Fibroblast of skin of abdomen (primary cell): Measurements from ENCODE around the gene AQP12B.
"Not testable (repeated sequence)": the region's sequence is repeated elsewhere in the genome, so short reads cannot be mapped to it uniquely, and the experiment has no call there.

Experiments
- DNase-seq: peaks from one replicate; pipeline ENCODE4 v3.0.0-alpha.2; 2013

AQP12B gene

DNA sequence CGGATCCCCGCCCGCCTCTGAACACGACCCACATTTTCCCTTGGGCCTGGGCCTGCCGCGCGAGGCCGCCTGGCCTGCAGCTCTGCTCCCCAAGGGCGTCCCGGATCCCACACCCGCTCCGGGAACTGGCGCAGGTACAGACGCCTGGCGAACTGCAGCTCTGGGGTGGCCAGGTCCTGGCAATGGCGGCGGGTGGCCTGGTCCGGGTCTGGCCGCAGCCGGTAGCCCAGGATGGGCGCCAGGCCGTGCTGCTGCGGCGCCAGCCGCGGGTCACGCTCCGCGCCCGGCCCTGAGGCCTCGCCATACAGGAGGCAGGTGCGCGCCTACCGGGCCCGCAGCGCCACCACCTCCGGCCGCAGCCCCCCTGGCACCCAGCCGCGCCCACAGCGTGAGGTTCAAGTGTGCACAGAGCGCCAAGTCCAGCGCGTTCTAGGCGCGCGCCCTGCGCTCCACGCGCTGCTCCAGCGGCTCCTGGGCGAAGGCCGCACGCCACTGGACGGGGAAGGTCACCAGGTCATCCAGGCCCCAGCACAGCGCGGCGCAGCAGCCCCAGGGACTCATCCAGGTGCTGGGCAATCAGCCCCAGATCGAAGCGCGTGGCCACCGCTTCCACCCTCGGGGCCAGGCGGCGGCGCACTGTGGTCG, 18.5 kb upstream of the AQP12B start:
- DNase-seq, result no peak

DNA sequence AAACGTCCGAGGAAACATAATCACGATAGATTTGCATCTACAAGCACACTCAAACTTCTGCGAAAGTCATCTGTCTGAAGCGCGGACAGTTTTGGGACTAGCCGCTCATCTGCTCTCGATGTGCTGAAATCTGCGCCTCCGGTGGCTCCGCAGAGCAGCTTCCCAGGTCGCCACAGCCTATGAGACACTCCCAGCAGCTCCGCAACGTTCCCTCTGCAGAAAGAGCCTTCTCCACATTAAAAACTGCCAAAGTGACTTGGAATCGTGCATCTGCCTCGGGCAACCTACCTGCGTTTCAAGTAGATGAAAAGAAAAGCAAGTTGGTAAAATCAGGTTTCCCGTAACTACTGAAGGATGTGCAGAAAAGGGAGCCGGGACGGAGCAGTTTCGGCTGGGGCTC, 17.9 kb upstream of the AQP12B start:
- DNase-seq, result not testable (repeated sequence)

DNA sequence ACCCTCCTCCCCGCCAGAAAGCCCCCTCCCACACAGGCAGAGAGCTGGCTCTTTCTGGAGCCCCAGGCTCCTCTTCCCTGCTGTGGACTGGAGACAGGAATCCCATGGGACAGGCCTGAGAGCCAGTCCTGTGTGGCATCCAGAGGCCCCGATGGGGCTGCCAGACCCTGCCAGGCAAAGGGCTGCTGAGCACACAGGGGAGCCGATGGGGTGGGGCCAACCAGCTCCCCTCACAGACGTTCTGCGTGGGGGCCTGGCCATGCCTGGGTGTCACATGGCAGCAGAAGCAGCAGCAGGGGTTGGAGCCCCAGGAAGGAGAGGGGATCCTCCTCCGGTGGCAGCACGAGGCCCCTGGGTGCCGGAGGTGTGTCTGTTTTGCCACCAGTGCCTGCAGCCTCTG, 17.1 kb upstream of the AQP12B start:
- DNase-seq, result not testable (repeated sequence)

DNA sequence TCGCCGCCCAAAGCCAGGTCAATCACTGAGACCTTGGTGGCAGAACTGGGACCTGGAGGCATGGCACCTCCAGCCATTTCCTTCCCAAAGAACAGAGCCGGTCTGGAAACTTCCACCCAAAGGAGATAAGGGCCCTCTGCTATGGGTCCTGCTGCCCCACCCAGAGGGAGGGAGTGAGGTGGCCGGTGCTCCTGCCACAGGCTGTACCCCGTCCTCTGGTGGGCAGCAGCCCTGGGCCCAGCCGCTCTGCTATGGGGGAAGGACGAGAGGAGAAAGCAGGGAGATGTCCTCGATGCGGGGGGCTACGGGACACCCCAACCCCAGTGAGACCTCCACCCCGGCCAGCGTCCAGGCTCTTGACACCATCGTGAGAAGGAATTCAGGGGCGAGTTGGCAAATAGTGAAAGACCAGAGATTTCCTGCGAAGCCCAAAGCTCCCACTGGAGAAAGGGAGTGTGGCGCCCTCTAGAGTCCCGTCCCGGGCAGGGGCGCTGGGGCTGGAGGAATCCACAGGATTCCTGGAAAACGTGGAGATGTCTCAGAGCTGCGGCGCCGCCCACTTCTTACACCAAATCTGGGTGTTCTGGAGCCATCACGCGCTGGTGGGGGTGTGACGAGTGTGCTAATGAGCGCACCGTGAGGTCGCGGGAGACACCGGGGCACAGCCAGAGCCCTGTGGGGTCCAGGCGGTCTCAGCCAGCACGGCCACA, 16.3 kb upstream of the AQP12B start:
- not testable (repeated sequence) for DNase-seq

DNA sequence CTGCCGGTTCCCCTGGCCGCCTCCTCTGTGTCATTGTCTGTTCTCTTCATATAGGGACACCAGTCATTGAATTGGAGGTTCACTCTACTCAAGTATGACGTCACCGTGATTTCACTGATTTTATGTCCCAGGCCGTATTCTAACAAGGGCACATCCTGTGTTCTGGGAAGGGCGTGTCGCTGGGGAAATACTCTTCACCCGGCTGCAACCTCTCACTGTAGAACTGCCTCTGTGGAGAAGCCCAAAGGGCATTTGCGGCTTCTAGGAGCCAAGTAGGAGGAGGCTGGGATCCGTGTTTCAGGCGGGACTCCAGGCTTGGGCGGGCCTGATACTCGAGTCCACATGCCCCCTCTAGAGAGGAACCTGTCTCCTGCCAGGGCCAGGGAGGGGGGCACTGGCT, 13.8 kb upstream of the AQP12B start:
- DNase-seq, result not testable (repeated sequence)

DNA sequence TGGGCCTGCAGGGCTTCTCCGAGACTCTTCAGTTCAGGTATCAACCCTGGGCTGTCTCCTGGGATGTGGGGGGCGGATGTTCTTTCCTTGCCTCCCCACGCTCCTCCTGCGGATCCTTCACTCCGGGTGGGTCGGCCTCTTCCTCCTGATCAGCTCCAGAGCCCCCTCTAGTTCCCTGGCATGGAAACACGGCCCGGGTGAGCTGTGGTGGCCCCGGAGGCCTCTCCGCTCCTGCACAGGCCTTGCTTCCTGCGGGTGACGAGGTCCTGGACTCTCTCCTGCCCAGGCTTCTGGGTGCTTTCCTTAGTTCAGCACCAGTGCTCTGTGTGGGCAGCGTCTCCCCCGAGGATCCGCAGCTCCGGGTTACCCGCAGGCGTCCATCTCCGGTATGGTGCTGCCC, 12.9 kb upstream of the AQP12B start:
- DNase-seq, result not testable (repeated sequence)

DNA sequence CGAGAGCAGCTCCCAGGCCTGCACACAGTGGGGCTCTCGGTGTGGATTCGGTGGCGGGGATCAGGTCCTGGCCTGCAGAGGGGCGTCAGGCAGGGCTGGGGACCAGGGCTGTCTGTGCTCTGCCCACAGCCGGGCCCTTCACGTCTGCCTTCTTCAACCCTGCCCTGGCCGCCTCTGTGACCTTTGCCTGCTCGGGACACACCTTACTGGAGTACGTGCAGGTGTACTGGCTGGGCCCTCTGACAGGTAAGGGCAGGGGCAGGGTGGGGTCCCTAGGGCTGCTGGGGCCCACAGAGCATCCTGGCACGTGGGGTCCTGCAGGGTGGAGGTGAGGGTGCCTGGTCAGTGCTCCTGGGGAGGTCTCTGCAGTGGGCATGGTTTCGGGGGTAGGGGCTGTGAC, 11.6 kb upstream of the AQP12B start:
- not testable (repeated sequence) for DNase-seq

DNA sequence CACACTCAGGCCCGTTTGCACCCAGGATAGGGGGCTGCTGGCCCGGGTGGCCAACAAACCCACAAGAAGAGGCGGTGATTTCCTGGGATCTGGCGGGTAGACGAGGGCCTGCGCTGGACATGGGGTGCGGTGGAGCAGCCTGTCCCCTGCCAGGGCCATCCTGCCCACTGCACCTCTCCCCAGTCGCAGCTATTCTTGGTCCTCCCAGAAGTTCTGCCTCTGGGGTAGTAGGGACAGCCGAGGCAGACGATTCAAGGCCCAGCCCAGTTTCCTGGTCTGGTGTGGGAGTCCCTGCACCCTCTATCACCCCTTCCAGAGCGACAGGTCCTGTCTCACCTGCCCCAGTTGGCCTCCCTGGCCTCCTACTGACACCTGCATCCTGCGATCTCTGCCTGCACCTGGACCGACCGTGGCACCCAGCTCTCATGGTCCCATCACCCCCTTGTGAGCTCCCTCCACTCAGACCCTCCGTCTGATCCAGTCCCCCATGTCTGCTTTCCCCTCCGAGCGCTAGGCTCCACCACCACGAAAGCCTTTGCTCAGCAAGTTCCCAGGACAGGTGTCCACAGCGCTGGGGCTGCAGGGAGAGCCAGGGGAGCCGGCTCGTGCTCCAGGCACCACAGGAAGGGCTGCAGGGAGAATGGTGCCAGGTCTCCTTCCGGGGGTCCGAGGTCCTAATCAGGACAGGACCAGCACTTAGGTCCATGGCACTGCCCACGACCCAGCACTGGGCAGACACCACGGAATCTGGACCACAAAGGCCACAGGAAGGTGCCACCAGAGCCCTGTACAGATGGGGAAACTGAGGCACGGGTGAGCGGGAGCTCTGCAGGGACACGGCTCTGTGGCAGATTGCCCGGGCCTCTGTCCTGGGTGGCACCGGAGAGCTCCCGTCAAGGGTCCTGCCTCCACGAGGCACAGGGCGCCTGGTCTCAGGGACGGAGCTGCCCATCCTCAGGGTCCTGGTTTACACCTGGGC, 10.2 kb upstream of the AQP12B start:
- DNase-seq, result not testable (repeated sequence)

DNA sequence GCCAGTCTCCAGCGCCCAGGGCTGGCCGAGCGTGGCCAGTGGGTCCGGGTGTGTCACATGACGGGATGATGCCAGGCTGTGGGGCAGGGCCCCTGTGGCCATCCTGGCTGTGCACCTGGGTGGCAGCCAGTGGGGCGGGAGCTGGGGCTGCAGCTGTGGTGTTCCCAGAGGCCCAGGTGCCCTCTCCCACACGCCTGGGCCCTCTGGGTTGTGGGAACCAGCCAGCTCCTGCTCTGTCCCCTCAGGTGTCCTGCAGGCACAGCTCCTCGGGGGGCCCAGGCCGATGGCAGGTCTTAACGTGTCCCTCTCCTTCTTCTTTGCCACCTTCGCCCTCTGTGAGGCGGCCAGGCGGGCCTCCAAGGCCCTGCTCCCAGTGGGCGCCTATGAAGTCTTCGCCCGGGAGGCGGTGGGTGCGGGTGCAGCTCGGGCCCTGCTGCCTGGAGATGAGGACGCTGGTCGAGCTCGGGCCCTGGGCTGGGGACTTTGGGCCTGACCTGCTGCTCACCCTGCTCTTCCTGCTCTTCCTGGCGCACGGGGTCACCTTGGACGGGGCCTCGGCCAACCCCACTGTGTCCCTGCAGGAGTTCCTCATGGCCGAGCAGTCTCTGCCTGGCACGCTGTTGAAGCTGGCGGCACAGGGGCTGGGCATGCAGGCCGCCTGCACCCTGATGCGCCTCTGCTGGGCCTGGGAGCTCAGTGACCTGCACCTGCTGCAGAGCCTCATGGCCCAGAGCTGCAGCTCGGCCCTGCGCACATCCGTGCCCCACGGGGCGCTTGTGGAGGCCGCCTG, 9.1 kb upstream of the AQP12B start, which contains the start of gene AQP12A:
AQP12A (plus strand) TSS at position 236 of the 790 bp plus-strand sequence; CDS start at position 284, 48 bp downstream.
- DNase-seq, result not testable (repeated sequence)

DNA sequence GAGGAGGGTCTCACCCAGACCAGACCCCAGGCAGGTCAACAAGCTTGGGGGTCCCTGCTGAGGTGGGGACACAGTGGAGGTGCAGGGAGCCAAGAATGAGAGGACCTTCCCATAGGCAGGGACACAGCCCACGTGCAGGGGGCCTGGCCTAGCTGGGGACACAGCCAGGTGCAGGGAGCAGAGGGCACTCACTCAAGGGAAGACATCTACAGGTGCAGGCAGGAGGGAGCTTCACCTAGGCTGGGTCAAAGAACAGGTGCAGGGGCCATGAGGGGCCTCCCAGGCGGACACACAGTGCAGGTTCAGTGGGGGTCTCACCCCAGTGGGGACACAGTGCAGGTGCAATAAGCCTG, 8.4 kb upstream of the AQP12B start:
- not testable (repeated sequence) for DNase-seq

DNA sequence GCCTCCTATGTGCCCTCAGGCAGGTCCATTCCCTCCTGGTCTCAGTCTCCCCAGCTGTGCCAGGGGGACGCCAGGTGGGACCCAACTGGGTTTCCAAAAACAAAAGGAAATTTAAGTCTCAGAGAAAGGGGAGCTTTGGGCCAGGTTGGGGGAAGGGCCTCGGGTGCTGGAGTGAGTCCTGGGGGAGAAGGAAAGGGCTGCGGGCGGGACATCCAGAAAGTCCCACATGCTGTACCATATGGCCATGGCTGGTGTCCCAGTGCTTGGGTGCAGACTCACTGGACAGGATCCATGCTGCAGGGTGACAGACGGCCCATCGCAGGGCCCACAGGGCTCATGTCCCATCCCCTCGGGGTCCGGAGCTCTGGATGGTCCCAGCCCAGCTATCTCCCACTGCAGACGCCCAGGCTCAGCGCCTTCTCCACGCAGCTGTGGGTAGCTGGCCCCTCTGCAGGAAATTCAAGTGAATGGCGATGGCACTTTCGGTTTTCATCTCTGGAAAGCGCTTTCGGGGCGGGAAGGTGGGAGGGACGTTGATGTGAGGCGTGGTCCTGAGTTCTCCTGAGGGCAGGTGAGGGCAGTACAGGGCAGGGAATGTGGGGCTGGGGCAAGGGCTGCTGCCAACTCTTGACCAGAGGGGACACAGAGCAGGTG, 7.9 kb upstream of the AQP12B start:
- DNase-seq, result not testable (repeated sequence)

DNA sequence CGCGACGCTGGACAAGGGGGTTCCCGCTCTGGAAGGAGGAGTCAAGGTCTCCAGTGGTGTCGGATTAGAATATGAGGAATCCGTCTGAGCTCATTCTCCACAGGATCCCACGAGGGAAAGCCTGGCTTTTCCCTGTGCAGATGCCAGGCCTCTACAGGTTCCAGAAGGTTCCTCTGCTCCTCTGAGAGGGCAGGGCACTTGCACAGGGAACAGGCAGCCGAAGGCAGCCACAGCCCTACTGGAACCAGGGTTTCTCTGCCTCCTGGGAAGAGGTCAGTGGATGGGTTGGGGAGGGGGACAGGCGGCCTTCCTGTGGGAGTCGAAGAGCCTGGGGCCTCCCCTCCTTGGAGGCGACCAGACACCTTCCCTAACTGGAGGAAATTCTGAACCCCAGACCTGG, 7.3 kb upstream of the AQP12B start:
- DNase-seq, result no peak

DNA sequence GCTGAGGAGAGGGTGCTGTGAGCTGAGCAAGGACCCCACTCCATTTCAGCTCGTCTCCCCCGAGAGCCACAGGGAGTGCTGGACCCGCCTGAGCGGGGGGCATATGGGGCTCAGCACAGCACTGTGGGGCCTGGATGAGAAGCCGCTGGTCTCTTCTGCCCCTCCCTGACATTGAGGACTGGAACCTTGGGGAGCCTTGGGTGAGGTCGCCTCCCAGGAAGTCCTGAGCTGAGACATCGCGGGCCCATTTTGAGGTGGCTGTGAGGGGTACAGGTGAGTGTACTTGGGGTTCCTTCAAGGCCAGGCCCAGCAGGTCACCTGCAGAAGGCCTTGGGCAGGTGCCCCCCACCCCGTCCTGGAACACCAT, 5.9 kb upstream of the AQP12B start:
- DNase-seq, result no peak

DNA sequence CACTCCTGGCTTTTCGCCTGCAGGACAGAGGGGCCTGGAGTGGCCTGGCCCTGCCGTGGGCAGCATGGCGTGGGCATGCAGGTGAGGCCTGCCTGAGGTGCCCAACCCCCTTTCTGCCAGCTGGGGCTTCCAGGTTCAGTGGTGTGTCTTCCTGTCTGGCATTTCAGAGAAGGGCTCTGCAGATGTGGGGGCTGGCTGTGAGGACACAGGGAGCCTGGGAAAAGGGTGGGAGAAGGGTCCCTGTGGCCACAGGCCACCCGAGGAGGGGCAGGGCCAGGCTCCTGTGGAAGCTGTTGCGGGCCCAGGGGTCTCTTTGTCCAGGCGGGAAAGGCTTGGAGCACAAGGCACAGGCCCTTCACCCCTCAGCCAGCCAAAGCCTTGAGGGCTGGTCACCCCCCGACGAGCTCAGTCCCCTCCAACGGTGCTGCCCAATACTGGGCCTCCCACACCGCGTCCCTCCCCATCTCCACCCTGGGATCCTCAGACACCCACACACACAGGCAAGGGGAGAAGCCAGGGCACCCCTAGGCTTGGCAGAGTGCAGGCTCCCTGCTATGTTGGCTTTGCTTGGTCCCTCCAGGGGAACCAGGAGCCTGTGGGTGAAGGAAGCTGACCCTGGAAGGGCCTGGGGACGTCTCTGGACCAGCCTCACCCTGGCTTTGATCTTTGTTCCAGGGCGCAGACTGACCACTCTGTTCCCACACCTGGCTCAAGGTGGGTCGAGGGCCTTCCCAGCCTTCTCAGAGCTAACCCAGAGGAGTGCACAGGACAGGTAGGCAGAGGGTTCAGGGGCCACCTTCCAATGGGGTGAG, 5.3 kb upstream of the AQP12B start:
- DNase-seq, result no peak

DNA sequence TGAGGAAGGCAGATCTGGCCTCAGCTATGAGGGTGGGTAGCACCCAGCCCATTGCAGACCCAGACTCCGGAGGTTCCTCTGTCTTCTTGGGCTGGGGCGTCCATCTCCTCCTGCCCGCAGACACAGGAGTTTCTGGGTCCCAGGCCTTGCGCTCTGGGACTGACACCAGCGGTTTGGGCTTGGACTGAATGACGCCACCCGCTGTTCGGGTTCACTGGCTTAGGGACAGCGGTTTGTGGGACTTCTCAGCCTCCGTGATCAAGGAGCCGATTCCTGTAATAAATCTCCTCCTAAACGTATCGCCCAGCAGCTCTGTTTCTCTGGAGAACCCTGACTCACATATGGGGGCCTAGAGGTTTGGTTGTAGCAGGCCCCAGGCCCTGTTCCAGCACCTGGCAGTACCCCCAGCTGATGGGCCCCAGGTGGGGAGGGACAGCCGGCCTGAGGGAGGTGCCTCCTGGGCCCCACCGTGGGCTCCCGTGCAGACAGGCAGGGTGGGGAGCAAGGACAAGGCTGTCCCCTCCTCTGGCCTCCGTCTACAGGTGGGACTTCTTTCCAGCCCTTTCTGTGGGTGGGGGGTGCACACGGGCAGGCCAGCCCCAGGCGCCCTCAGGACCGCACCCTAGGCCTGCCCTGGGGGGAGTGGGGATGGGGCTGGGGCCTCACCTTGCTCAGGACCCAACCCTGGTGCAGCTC, 4.5 kb upstream of the AQP12B start:
- DNase-seq, result no peak

DNA sequence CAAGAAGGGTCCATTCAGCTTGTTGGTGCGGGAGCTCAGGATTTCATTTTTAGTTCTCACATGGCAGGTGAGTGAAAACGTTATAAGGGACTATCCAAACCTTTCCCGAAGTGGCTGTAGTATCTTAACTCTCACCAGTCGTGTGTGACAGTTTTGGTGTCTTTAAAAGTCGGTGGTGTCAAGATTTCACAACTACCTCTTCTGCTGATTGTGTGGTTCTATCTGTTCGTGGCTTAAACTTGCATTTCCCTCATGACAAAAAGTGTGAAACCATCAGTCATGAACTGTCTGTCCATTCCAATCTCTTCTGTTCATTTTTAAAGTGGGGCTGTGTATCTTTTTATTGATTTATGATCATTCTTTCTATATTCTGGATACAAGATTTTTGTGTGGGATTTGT, 3.8 kb upstream of the AQP12B start:
- DNase-seq, result no peak

DNA sequence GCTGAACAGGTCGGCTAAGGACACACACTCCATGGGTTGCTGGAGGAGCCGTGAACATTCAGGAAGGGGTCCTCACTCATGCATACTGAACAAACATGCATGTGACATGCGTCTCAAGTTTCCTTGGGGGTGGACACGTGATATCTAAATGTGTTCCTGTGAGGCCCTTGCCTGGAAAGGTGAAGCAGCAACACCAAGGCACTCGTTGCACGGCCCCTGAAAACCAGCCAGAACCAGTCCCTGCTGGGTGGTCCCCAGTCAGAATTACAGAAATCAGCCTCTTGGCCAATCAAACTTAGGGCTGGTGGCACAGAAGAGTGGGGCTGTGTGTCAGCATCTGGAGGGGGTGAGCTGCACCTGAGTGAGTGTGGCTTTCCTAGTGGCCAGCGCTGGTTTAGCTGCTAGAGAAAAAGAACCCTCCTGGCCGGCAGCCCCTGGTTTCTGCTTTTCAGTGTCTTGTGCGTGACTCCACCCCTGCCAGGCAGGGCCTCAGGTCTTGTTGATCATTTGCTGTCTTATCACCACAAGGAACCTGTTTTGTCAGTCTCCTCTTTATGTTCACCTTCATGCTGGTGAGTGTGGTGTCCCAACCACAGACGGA, 3.2 kb upstream of the AQP12B start:
- DNase-seq, result no peak

DNA sequence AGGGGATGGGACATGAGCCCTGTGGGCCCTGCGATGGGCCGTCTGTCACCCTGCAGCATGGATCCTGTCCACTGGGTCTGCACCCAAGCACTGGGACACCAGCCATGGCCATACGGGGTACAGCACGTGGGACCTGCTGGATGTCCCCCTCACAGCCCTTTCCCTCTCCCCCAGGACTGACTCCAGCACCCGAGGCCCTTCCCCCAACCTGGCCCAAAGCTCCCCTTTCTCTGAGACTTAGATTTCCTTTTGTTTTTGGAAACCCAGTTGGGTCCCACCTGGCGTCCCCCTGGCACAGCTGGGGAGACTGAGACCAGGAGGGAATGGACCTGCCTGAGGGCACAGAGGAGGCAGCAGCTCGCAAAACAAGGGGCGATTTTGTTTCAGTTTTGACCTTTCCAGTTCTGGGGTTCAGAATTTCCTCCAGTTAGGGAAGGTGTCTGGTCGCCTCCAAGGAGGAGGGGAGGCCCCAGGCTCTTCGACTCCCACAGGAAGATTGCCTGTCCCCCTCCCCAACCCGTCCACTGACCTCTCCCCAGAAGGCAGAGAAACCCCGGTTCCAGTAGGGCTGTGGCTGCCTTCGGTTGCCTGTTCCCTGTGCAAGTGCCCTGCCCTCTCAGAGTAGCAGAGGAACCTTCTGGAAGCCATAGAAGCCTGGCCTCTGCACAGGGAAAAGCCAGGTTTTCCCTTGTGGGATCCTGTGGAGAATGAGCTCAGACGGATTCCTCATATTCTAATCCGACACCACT, 1.5 kb upstream of the AQP12B start:
- DNase-seq, result not testable (repeated sequence)
